HAP-1 (cell line): ENCODE data around the gene AGPAT2.

Experiments
- DNase-seq, 2 experiments: peaks; one replicate each; pipeline ENCODE4 v3.0.0-alpha.2; 2016 to 2020; ENCODE audit warnings: low spot score in 2 of 2
- H3K27me3 ChIP-seq: fragments of 250-450 bp; sonication (Bioruptor Pico); 2 replicates; pipeline ENCODE4 v1.5.1; 2020; ENCODE audit warnings: low read depth, mild to moderate bottlenecking, moderate library complexity
- H3K36me3 ChIP-seq: fragments of 250-450 bp; sonication (Bioruptor Pico); replicated peaks from 2 replicates; pipeline ENCODE4 v1.5.1; 2020; ENCODE audit warnings: mild to moderate bottlenecking
- H3K4me1 ChIP-seq: fragments of 250-450 bp; sonication (Bioruptor Pico); 2 replicates; pipeline ENCODE4 v1.5.1; 2020; ENCODE audit warnings: mild to moderate bottlenecking
- H3K4me3 ChIP-seq: fragments of 250-450 bp; sonication (Bioruptor Pico); 2 replicates; pipeline ENCODE4 v1.5.1; 2020; ENCODE audit warnings: mild to moderate bottlenecking, moderate library complexity
- H3K9me3 ChIP-seq: fragments of 250-450 bp; sonication (Bioruptor Pico); 2 replicates; pipeline ENCODE4 v1.5.1; 2020; ENCODE audit warnings: mild to moderate bottlenecking, moderate library complexity
- in situ Hi-C: fragments of 300-500 bp; cut with MboI; formaldehyde crosslinking; loops from 3 replicates; pipeline ENCODE4 v1.14.3; 2020; ENCODE audit warnings: low sequenced_read_pairs, inconsistent platforms, mixed read lengths

Gene AGPAT2

GRCh38 chr9:136683755-136684154, 3.5 kb downstream of the AGPAT2 start:
- Histone ChIP-seq H3K27me3 (no peaks in the 10 kb centered on the region), H3K4me3 (no peak overlapping the region), H3K4me1 (peaks cover 6% of the 10 kb centered on the region), H3K36me3 (no peaks in the 10 kb centered on the region), H3K9me3 (no peaks in the 10 kb centered on the region)
- DNase-seq, result no peak
- in situ Hi-C loops, result no loop called here

GRCh38 chr9:136683173-136683745, 4.0 kb downstream of the AGPAT2 start:
- in situ Hi-C loops, result no loop called here
- Histone ChIP-seq H3K4me1 (peaks cover 6% of the 10 kb centered on the region), H3K9me3 (no peaks in the 10 kb centered on the region), H3K27me3 (no peaks in the 10 kb centered on the region), H3K36me3 (no peaks in the 10 kb centered on the region), H3K4me3 (no peak overlapping the region)
- DNase-seq, result no peak

- DNase-seq, result no peak
- peaks cover 6% of the 10 kb centered on the region for H3K4me1 ChIP-seq
- in situ Hi-C loops, result no loop called here
- no peaks in the 10 kb centered on the region for H3K9me3 ChIP-seq
- H3K27me3 ChIP-seq, result no peaks in the 10 kb centered on the region
- no peak overlapping the region for H3K4me3 ChIP-seq
- no peaks in the 10 kb centered on the region for H3K36me3 ChIP-seq
Observed at GRCh38 chr9:136682710-136683109, 4.5 kb downstream of the AGPAT2 start.

GRCh38 chr9:136681945-136682699, 5.1 kb downstream of the AGPAT2 start:
- Histone ChIP-seq H3K9me3 (no peaks in the 10 kb centered on the region), H3K4me3 (no peak overlapping the region), H3K36me3 (no peaks in the 10 kb centered on the region), H3K4me1 (peaks cover 6% of the 10 kb centered on the region), H3K27me3 (no peaks in the 10 kb centered on the region)
- in situ Hi-C loops, result no loop called here
- DNase-seq, result no peak

GRCh38 chr9:136681029-136681428, 6.2 kb downstream of the AGPAT2 start:
- Histone ChIP-seq H3K36me3 (no peaks in the 10 kb centered on the region), H3K4me1 (peaks cover 5% of the 10 kb centered on the region), H3K9me3 (no peaks in the 10 kb centered on the region), H3K27me3 (no peaks in the 10 kb centered on the region), H3K4me3 (no peak overlapping the region)
- no peak for DNase-seq
- in situ Hi-C loops, result no loop called here

GRCh38 chr9:136679431-136679941, 7.8 kb downstream of the AGPAT2 start:
- H3K4me3 ChIP-seq, result no peak overlapping the region
- H3K4me1 ChIP-seq, result no peaks in the 10 kb centered on the region
- H3K36me3 ChIP-seq, result peaks cover 5% of the 10 kb centered on the region
- in situ Hi-C loops, result no loop called here
- DNase-seq, result no peak
- H3K9me3 ChIP-seq, result no peaks in the 10 kb centered on the region
- H3K27me3 ChIP-seq, result no peaks in the 10 kb centered on the region

- H3K4me1 ChIP-seq, result no peaks in the 10 kb centered on the region
- no peaks in the 10 kb centered on the region for H3K27me3 ChIP-seq
- peaks cover 10% of the 10 kb centered on the region for H3K36me3 ChIP-seq
- H3K9me3 ChIP-seq, result no peaks in the 10 kb centered on the region
- in situ Hi-C loops, result no loop called here
- no peak overlapping the region for H3K4me3 ChIP-seq
- no peak for DNase-seq
Observed at GRCh38 chr9:136678624-136679023, 8.6 kb downstream of the AGPAT2 start.

GRCh38 chr9:136678034-136678433, 9.2 kb downstream of the AGPAT2 start:
- in situ Hi-C loops, result no loop called here
- H3K36me3 ChIP-seq, result peaks cover 10% of the 10 kb centered on the region

GRCh38 chr9:136676920-136677686, 10.2 kb downstream of the AGPAT2 start:
- in situ Hi-C loops, result no loop called here
- no peak for DNase-seq
- Histone ChIP-seq H3K4me3 (no peak overlapping the region), H3K36me3 (peaks cover 10% of the 10 kb centered on the region), H3K9me3 (no peaks in the 10 kb centered on the region), H3K27me3 (no peaks in the 10 kb centered on the region), H3K4me1 (no peaks in the 10 kb centered on the region)

More at GRCh38 chr9:136678034-136678433, 9.2 kb downstream of the AGPAT2 start:
- Histone ChIP-seq H3K9me3 (no peaks in the 10 kb centered on the region), H3K4me3 (no peak overlapping the region), H3K4me1 (no peaks in the 10 kb centered on the region), H3K27me3 (no peaks in the 10 kb centered on the region)
- DNase-seq, result no peak

- Histone ChIP-seq H3K4me1 (no peaks in the 10 kb centered on the region), H3K9me3 (no peaks in the 10 kb centered on the region), H3K36me3 (peaks cover 10% of the 10 kb centered on the region), H3K4me3 (no peak overlapping the region), H3K27me3 (no peaks in the 10 kb centered on the region)
- in situ Hi-C loops, result no loop called here
- DNase-seq, result no peak
Observed at GRCh38 chr9:136676297-136676794, 10.9 kb downstream of the AGPAT2 start.

- Histone ChIP-seq H3K9me3 (no peaks in the 10 kb centered on the region), H3K36me3 (peaks cover 10% of the 10 kb centered on the region), H3K27me3 (no peaks in the 10 kb centered on the region), H3K4me3 (no peak overlapping the region), H3K4me1 (no peaks in the 10 kb centered on the region)
- in situ Hi-C loops, result no loop called here
- DNase-seq, result no peak
Observed at GRCh38 chr9:136675477-136676296, 11.6 kb downstream of the AGPAT2 start.

- H3K4me1 ChIP-seq, result no peaks in the 10 kb centered on the region
- DNase-seq, result no peak
- no peaks in the 10 kb centered on the region for H3K9me3 ChIP-seq
- in situ Hi-C loops, result no loop called here
- H3K4me3 ChIP-seq, result no peak overlapping the region
- peaks cover 10% of the 10 kb centered on the region for H3K36me3 ChIP-seq
- no peaks in the 10 kb centered on the region for H3K27me3 ChIP-seq
Observed at GRCh38 chr9:136674786-136675349, 12.4 kb downstream of the AGPAT2 start.
